Stomach (tissue), 4 donors: Measurements from ENCODE around the gene CRTAP.

Experiments used
- POLR2A ChIP-seq, 4 donors: fragments of 450-650 bp; IDR thresholded peaks; one replicate each; pipeline ENCODE4 v1.6.1; 2016; ENCODE audit warnings: antibody characterized with exemption in 4 of 4, control low read depth in 2 of 4, mild to moderate bottlenecking in 1 of 4, moderate library complexity in 1 of 4
- POLR2AphosphoS5 ChIP-seq, 3 donors: sonication (generic); formaldehyde crosslinking; IDR thresholded peaks; one replicate each; pipeline ENCODE4 v1.6.1; 2016; ENCODE audit warnings: antibody characterized with exemption in 3 of 3

GRCh38 chr3:33103034-33103433 is 10.8 kb upstream of the CRTAP start:
- no peak for TF ChIP-seq POLR2AphosphoS5 (IDR thresholded peaks at IDR 0.05)
- TF ChIP-seq POLR2A (IDR thresholded peaks at IDR 0.05) = no peak
